ENCODE results near the gene TBC1D5. TPM values are rescaled to one million over a fixed set of nuclear protein-coding genes. Genes with fewer than 3 reads are reported as not detected.
"Not testable (repeated sequence)": the region's sequence is repeated elsewhere in the genome, so short reads cannot be mapped to it uniquely, and the experiment has no call there.

TBC1D5 gene
- total and polyA plus RNA-seq, 5 donors from 2014 or later, result 27.6 to 61.6 (median 36.4) TPM

- peaks cover 0 to 7% (median under 1%) of the 10 kb centered on the region in 4 donors for H3K4me1 Mint-ChIP-seq
Observed at GRCh38 chr3:17354341-17354740, 388.1 kb downstream of the TBC1D5 start.

GRCh38 chr3:17352620-17353019, 389.8 kb downstream of the TBC1D5 start:
- Mint-ChIP-seq H3K4me3 (no peak overlapping the region), H3K9me3 (peaks cover 0 to 4% (median 0%) of the 10 kb centered on the region in 7 donors), H3K36me3 (peaks cover 28% of the 10 kb centered on the region), H3K27me3 (no peaks in the 10 kb centered on the region), H3K27ac (no peak overlapping the region), H3K4me1 (peaks cover 2 to 8% (median 4%) of the 10 kb centered on the region in 4 donors)
- Histone ChIP-seq H3K36me3 (ENCODE audit: control insufficient read depth, insufficient read depth, low read length) (peaks cover 2% of the 10 kb centered on the region), H3K4me3 (ENCODE audit: low read depth, low read length) (no peak overlapping the region), H3K27me3 (ENCODE audit: control insufficient read depth, insufficient read depth, low read length) (no peaks in the 10 kb centered on the region), H3K4me1 (ENCODE audit: control insufficient read depth, insufficient read depth, low read length, poor library complexity, severe bottlenecking) (no peaks in the 10 kb centered on the region), H3K27ac (ENCODE audit: insufficient read depth, low read length, poor library complexity, severe bottlenecking) (no peak overlapping the region), H3K9me3 (ENCODE audit: control insufficient read depth in 2 of 2, low read length in 2 of 2) (no peaks in the 10 kb centered on the region)
- no peak for DNase-seq
- ATAC-seq (ENCODE audit: low read depth in 2 of 2), result no peak

More at GRCh38 chr3:17354341-17354740, 388.1 kb downstream of the TBC1D5 start:
- no peak overlapping the region for H3K4me3 ChIP-seq (ENCODE audit: low read depth, low read length)
- Mint-ChIP-seq H3K27ac (no peak overlapping the region), H3K4me3 (no peak overlapping the region), H3K9me3 (peaks cover 0 to 4% (median 0%) of the 10 kb centered on the region in 7 donors), H3K36me3 (peaks cover 19% of the 10 kb centered on the region), H3K27me3 (no peaks in the 10 kb centered on the region)
- no peak overlapping the region for H3K27ac ChIP-seq (ENCODE audit: insufficient read depth, low read length, poor library complexity, severe bottlenecking)
- H3K36me3 ChIP-seq (ENCODE audit: control insufficient read depth, insufficient read depth, low read length), result peaks cover 2% of the 10 kb centered on the region
- no peaks in the 10 kb centered on the region for H3K9me3 ChIP-seq (ENCODE audit: control insufficient read depth in 2 of 2, low read length in 2 of 2)
- no peaks in the 10 kb centered on the region for H3K4me1 ChIP-seq (ENCODE audit: control insufficient read depth, insufficient read depth, low read length, poor library complexity, severe bottlenecking)
- ATAC-seq (ENCODE audit: low read depth in 2 of 2) (no peak), DNase-seq (no peak)
- H3K27me3 ChIP-seq (ENCODE audit: control insufficient read depth, insufficient read depth, low read length), result no peaks in the 10 kb centered on the region

GRCh38 chr3:17351193-17351592, 391.2 kb downstream of the TBC1D5 start:
- H3K4me3 Mint-ChIP-seq; H3K9me3 Mint-ChIP-seq; H3K27ac ChIP-seq (ENCODE audit: insufficient read depth, low read length, poor library complexity, severe bottlenecking); H3K4me1 ChIP-seq (ENCODE audit: control insufficient read depth, insufficient read depth, low read length, poor library complexity, severe bottlenecking); H3K27ac Mint-ChIP-seq; H3K4me1 Mint-ChIP-seq; H3K4me3 ChIP-seq (ENCODE audit: low read depth, low read length); H3K36me3 ChIP-seq (ENCODE audit: control insufficient read depth, insufficient read depth, low read length); H3K27me3 Mint-ChIP-seq; H3K9me3 ChIP-seq (ENCODE audit: control insufficient read depth in 2 of 2, low read length in 2 of 2); H3K27me3 ChIP-seq (ENCODE audit: control insufficient read depth, insufficient read depth, low read length); DNase-seq; ATAC-seq (ENCODE audit: low read depth in 2 of 2): not testable (repeated sequence)
- peaks cover 28% of the 10 kb centered on the region for H3K36me3 Mint-ChIP-seq

- peaks cover 23% of the 10 kb centered on the region for H3K36me3 Mint-ChIP-seq
- ATAC-seq (ENCODE audit: low read depth in 2 of 2) (no peak), DNase-seq (no peak)
- Histone ChIP-seq H3K36me3 (ENCODE audit: control insufficient read depth, insufficient read depth, low read length) (no peaks in the 10 kb centered on the region), H3K27me3 (ENCODE audit: control insufficient read depth, insufficient read depth, low read length) (no peaks in the 10 kb centered on the region), H3K9me3 (ENCODE audit: control insufficient read depth in 2 of 2, low read length in 2 of 2) (no peaks in the 10 kb centered on the region), H3K4me3 (ENCODE audit: low read depth, low read length) (no peak overlapping the region), H3K27ac (ENCODE audit: insufficient read depth, low read length, poor library complexity, severe bottlenecking) (no peak overlapping the region), H3K4me1 (ENCODE audit: control insufficient read depth, insufficient read depth, low read length, poor library complexity, severe bottlenecking) (no peaks in the 10 kb centered on the region)
- H3K27me3 Mint-ChIP-seq, result no peaks in the 10 kb centered on the region
- peaks cover 0 to 4% (median 0%) of the 10 kb centered on the region in 7 donors for H3K9me3 Mint-ChIP-seq
- no peak overlapping the region for H3K27ac Mint-ChIP-seq
- H3K4me3 Mint-ChIP-seq, result no peak overlapping the region
- peaks cover 2 to 8% (median 4%) of the 10 kb centered on the region in 4 donors for H3K4me1 Mint-ChIP-seq
Observed at GRCh38 chr3:17349093-17349492, 393.3 kb downstream of the TBC1D5 start.

- Mint-ChIP-seq H3K9me3 (peaks cover 0 to 1% (median 0%) of the 10 kb centered on the region in 7 donors), H3K4me3 (no peak overlapping the region), H3K27me3 (no peaks in the 10 kb centered on the region), H3K27ac (peak overlapping the region in 1 of 3 donors; percentile 19), H3K36me3 (peaks cover 9% of the 10 kb centered on the region), H3K4me1 (peaks cover 0 to 3% (median 1%) of the 10 kb centered on the region in 4 donors)
- Histone ChIP-seq H3K4me1 (ENCODE audit: control insufficient read depth, insufficient read depth, low read length, poor library complexity, severe bottlenecking) (no peaks in the 10 kb centered on the region), H3K36me3 (ENCODE audit: control insufficient read depth, insufficient read depth, low read length) (no peaks in the 10 kb centered on the region), H3K27me3 (ENCODE audit: control insufficient read depth, insufficient read depth, low read length) (no peaks in the 10 kb centered on the region), H3K27ac (ENCODE audit: insufficient read depth, low read length, poor library complexity, severe bottlenecking) (no peak overlapping the region), H3K4me3 (ENCODE audit: low read depth, low read length) (no peak overlapping the region), H3K9me3 (ENCODE audit: control insufficient read depth in 2 of 2, low read length in 2 of 2) (no peaks in the 10 kb centered on the region)
- no peak for DNase-seq
- ATAC-seq (ENCODE audit: low read depth in 2 of 2), result no peak
Observed at GRCh38 chr3:17342119-17342518, 400.3 kb downstream of the TBC1D5 start.

- no peak for DNase-seq
- Histone ChIP-seq H3K4me3 (ENCODE audit: low read depth, low read length) (no peak overlapping the region), H3K36me3 (ENCODE audit: control insufficient read depth, insufficient read depth, low read length) (no peaks in the 10 kb centered on the region), H3K9me3 (ENCODE audit: control insufficient read depth in 2 of 2, low read length in 2 of 2) (no peaks in the 10 kb centered on the region), H3K27ac (ENCODE audit: insufficient read depth, low read length, poor library complexity, severe bottlenecking) (no peak overlapping the region), H3K4me1 (ENCODE audit: control insufficient read depth, insufficient read depth, low read length, poor library complexity, severe bottlenecking) (no peaks in the 10 kb centered on the region), H3K27me3 (ENCODE audit: control insufficient read depth, insufficient read depth, low read length) (no peaks in the 10 kb centered on the region)
- Mint-ChIP-seq H3K4me1 (peaks cover 0 to 3% (median 1%) of the 10 kb centered on the region in 4 donors), H3K27ac (no peak overlapping the region), H3K4me3 (no peak overlapping the region), H3K9me3 (peaks cover 0 to 1% (median 0%) of the 10 kb centered on the region in 7 donors), H3K27me3 (no peaks in the 10 kb centered on the region), H3K36me3 (peaks cover 9% of the 10 kb centered on the region)
- ATAC-seq (ENCODE audit: low read depth in 2 of 2), result no peak
Observed at GRCh38 chr3:17340693-17341092, 401.7 kb downstream of the TBC1D5 start.

- H3K9me3 Mint-ChIP-seq, result peaks cover 0 to 1% (median 0%) of the 10 kb centered on the region in 7 donors
- H3K9me3 ChIP-seq (ENCODE audit: control insufficient read depth in 2 of 2, low read length in 2 of 2), result no peaks in the 10 kb centered on the region
- no peak overlapping the region for H3K27ac ChIP-seq (ENCODE audit: insufficient read depth, low read length, poor library complexity, severe bottlenecking)
- H3K4me1 Mint-ChIP-seq, result peaks cover 0 to 3% (median 1%) of the 10 kb centered on the region in 4 donors
- H3K4me3 Mint-ChIP-seq, result no peak overlapping the region
- H3K36me3 Mint-ChIP-seq, result peaks cover 9% of the 10 kb centered on the region
- H3K27me3 Mint-ChIP-seq, result no peaks in the 10 kb centered on the region
- DNase-seq, result no peak
- H3K4me3 ChIP-seq (ENCODE audit: low read depth, low read length), result no peak overlapping the region
- H3K27ac Mint-ChIP-seq, result no peak overlapping the region
- H3K36me3 ChIP-seq (ENCODE audit: control insufficient read depth, insufficient read depth, low read length), result no peaks in the 10 kb centered on the region
- no peaks in the 10 kb centered on the region for H3K27me3 ChIP-seq (ENCODE audit: control insufficient read depth, insufficient read depth, low read length)
- no peak for ATAC-seq (ENCODE audit: low read depth in 2 of 2)
- H3K4me1 ChIP-seq (ENCODE audit: control insufficient read depth, insufficient read depth, low read length, poor library complexity, severe bottlenecking), result no peaks in the 10 kb centered on the region
Observed at GRCh38 chr3:17340261-17340660, 402.2 kb downstream of the TBC1D5 start.

GRCh38 chr3:17339132-17339575, 403.3 kb downstream of the TBC1D5 start:
- Histone ChIP-seq H3K36me3 (ENCODE audit: control insufficient read depth, insufficient read depth, low read length) (no peaks in the 10 kb centered on the region), H3K4me3 (ENCODE audit: low read depth, low read length) (no peak overlapping the region), H3K27ac (ENCODE audit: insufficient read depth, low read length, poor library complexity, severe bottlenecking) (no peak overlapping the region), H3K9me3 (ENCODE audit: control insufficient read depth in 2 of 2, low read length in 2 of 2) (no peaks in the 10 kb centered on the region), H3K27me3 (ENCODE audit: control insufficient read depth, insufficient read depth, low read length) (no peaks in the 10 kb centered on the region), H3K4me1 (ENCODE audit: control insufficient read depth, insufficient read depth, low read length, poor library complexity, severe bottlenecking) (no peaks in the 10 kb centered on the region)
- peaks cover 0 to 3% (median 1%) of the 10 kb centered on the region in 4 donors for H3K4me1 Mint-ChIP-seq
- H3K27me3 Mint-ChIP-seq, result no peaks in the 10 kb centered on the region
- ATAC-seq (ENCODE audit: low read depth in 2 of 2), result no peak
- no peak overlapping the region for H3K27ac Mint-ChIP-seq
- H3K4me3 Mint-ChIP-seq, result no peak overlapping the region
- DNase-seq, result no peak
- peaks cover 9% of the 10 kb centered on the region for H3K36me3 Mint-ChIP-seq
- H3K9me3 Mint-ChIP-seq, result peaks cover 0 to 1% (median 0%) of the 10 kb centered on the region in 7 donors

Measured in CD4-positive, CD25-positive, alpha-beta regulatory T cell (primary cell).